Measurements from ENCODE around the gene PROX1.

The PROX1 gene

GRCh38 chr1:213987927-213988506 lies at the start of gene PROX1:
Gene PROX1, plus strand, starts transcription at chr1:213987973. Its CDS starts 8,563 bp downstream, at chr1:213996536.
- no peak for DNase-seq

- DNase-seq = no peak
These were observed 49.0 kb upstream of the PROX1 start for GRCh38 chr1:213938776-213939175.

GRCh38 chr1:213939888-213940287 lies 47.9 kb upstream of the PROX1 start:
- no peak for DNase-seq

GRCh38 chr1:213940947-213941346 lies 46.8 kb upstream of the PROX1 start:
- no peak for DNase-seq

- no peak for DNase-seq
These were observed 45.7 kb upstream of the PROX1 start for GRCh38 chr1:213942061-213942460.

GRCh38 chr1:213947200-213947801 lies 40.5 kb upstream of the PROX1 start:
- DNase-seq = no peak

- DNase-seq = no peak
These were observed 35.9 kb upstream of the PROX1 start for GRCh38 chr1:213951876-213952275.

- no peak for DNase-seq
These were observed 34.0 kb upstream of the PROX1 start for GRCh38 chr1:213953806-213954205.

- no peak for DNase-seq
These were observed 31.4 kb upstream of the PROX1 start for GRCh38 chr1:213956295-213956770.

- no peak for DNase-seq
These were observed 29.4 kb upstream of the PROX1 start for GRCh38 chr1:213958346-213958745.

- DNase-seq = no peak
These were observed 26.8 kb upstream of the PROX1 start for GRCh38 chr1:213960963-213961362.

GRCh38 chr1:213962508-213962907 lies 25.3 kb upstream of the PROX1 start:
- DNase-seq = no peak

- DNase-seq = no peak
These were observed 21.7 kb upstream of the PROX1 start for GRCh38 chr1:213966122-213966521.

- no peak for DNase-seq
These were observed 19.5 kb upstream of the PROX1 start for GRCh38 chr1:213968146-213968825.

- DNase-seq = no peak
These were observed 17.7 kb upstream of the PROX1 start for GRCh38 chr1:213969958-213970555.

GRCh38 chr1:213972141-213972540 lies 15.6 kb upstream of the PROX1 start:
- no peak for DNase-seq

GRCh38 chr1:213973129-213973528 lies 14.6 kb upstream of the PROX1 start:
- no peak for DNase-seq

GRCh38 chr1:213976665-213977485 lies 10.9 kb upstream of the PROX1 start:
- DNase-seq = no peak

GRCh38 chr1:213977486-213977842 lies 10.3 kb upstream of the PROX1 start:
- no peak for DNase-seq

- no peak for DNase-seq
These were observed 9.9 kb upstream of the PROX1 start for GRCh38 chr1:213977909-213978308.

- no peak for DNase-seq
These were observed 7.8 kb upstream of the PROX1 start for GRCh38 chr1:213979751-213980586.

- DNase-seq = no peak
These were observed 6.9 kb upstream of the PROX1 start for GRCh38 chr1:213980906-213981305.

Measured in cortex of kidney (tissue), 1 donor.